Brain microvascular endothelial cell (primary cell): Measurements from ENCODE around the gene PALS2.

ENCODE experiments used
- DNase-seq: peaks from one replicate; pipeline ENCODE4 v3.0.0-alpha.2; 2020
- H3K27ac ChIP-seq: fragments of 250-450 bp; sonication (Bioruptor Pico); 2 replicates; pipeline ENCODE4 v1.5.1; 2020; ENCODE audit warnings: mild to moderate bottlenecking, moderate library complexity
- H3K27me3 ChIP-seq: fragments of 250-450 bp; sonication (Bioruptor Pico); replicated peaks from 2 replicates; pipeline ENCODE4 v1.5.1; 2020; ENCODE audit warnings: mild to moderate bottlenecking
- H3K36me3 ChIP-seq: fragments of 250-450 bp; sonication (Bioruptor Pico); replicated peaks from 2 replicates; pipeline ENCODE4 v1.5.1; 2020; ENCODE audit warnings: mild to moderate bottlenecking
- H3K4me3 ChIP-seq: 2 replicates; pipeline ENCODE4 v1.5.1; 2011; ENCODE audit warnings: low read depth, mild to moderate bottlenecking, control low read depth, low read length, moderate library complexity
- CTCF ChIP-seq: IDR thresholded peaks from 2 replicates; pipeline ENCODE4 v1.5.1; 2011; ENCODE audit warnings: low read depth, mild to moderate bottlenecking, moderate library complexity, low read length, control low read depth, inconsistent platforms; ENCODE audit errors: missing control alignments
- in situ Hi-C: cut with HindIII; loops from 2 replicates; pipeline ENCODE4 v1.10.0; 2017; ENCODE audit warnings: low sequenced_read_pairs, low pct_ligation_motif_present

PALS2 gene

GRCh38 chr7:24576171-24577025 lies 3.1 kb downstream of the PALS2 start:
- in situ Hi-C loops: no loop called here
- Histone ChIP-seq H3K27me3 (no peaks in the 10 kb centered on the region), H3K4me3 (no peak overlapping the region), H3K27ac (no peak overlapping the region), H3K36me3 (no peaks in the 10 kb centered on the region)
- peak; percentile 60 for DNase-seq
- peak; percentile 68 for TF ChIP-seq CTCF

GRCh38 chr7:24578052-24578451 lies 4.8 kb downstream of the PALS2 start:
- in situ Hi-C loops: no loop called here
- no peak for DNase-seq
- Histone ChIP-seq H3K27me3 (no peaks in the 10 kb centered on the region), H3K27ac (no peak overlapping the region), H3K36me3 (no peaks in the 10 kb centered on the region), H3K4me3 (no peak overlapping the region)
- no peak for TF ChIP-seq CTCF

- no peak overlapping the region for H3K4me3 ChIP-seq
- in situ Hi-C loops: no loop called here
- TF ChIP-seq CTCF: no peak
- no peak for DNase-seq
- H3K27ac ChIP-seq: no peak overlapping the region
- H3K27me3 ChIP-seq: no peaks in the 10 kb centered on the region
- no peaks in the 10 kb centered on the region for H3K36me3 ChIP-seq
Observed at GRCh38 chr7:24580283-24580946, 7.2 kb downstream of the PALS2 start.

- DNase-seq: no peak
- Histone ChIP-seq H3K27me3 (no peaks in the 10 kb centered on the region), H3K36me3 (no peaks in the 10 kb centered on the region), H3K4me3 (no peak overlapping the region), H3K27ac (no peak overlapping the region)
- TF ChIP-seq CTCF: no peak
- in situ Hi-C loops: no loop called here
Observed at GRCh38 chr7:24582166-24582565, 8.9 kb downstream of the PALS2 start.

- H3K36me3 ChIP-seq: no peaks in the 10 kb centered on the region
- H3K27ac ChIP-seq: no peak overlapping the region
- no peak for DNase-seq
- H3K27me3 ChIP-seq: no peaks in the 10 kb centered on the region
- in situ Hi-C loops: no loop called here
- H3K4me3 ChIP-seq: no peak overlapping the region
- peak; percentile 63 for TF ChIP-seq CTCF
Observed at GRCh38 chr7:24587853-24588252, 14.6 kb downstream of the PALS2 start.
